HL-60/S4 treated with retinoic acid at 250 ng/mL for 4 days and 3 days (cell line): ENCODE measurements around the gene UNK.

Source experiments
- in situ Hi-C: fragments of 300-500 bp; cut with MboI; formaldehyde crosslinking; loops from 2 replicates; pipeline ENCODE4 v1.7.0; 2022; ENCODE audit warnings: low sequenced_read_pairs

UNK gene

GRCh38 chr17:75753514-75754377 is 30.9 kb upstream of the UNK start:
- in situ Hi-C loops, result loop anchor here (25.0 kb wide), 2 partner anchors 234 to 534 kb away; partner anchors contain the start of genes ACOX1 and TEN1

GRCh38 chr17:75754378-75755204 is 30.0 kb upstream of the UNK start:
- in situ Hi-C loops, result loop anchor here (25.0 kb wide), 2 partner anchors 233 to 533 kb away; partner anchors contain the start of genes ACOX1 and TEN1

GRCh38 chr17:75755205-75755901 is 29.3 kb upstream of the UNK start:
- in situ Hi-C loops, result loop anchor here (25.0 kb wide), 2 partner anchors 232 to 532 kb away; partner anchors contain the start of genes ACOX1 and TEN1

- in situ Hi-C loops, result loop anchor here (25.0 kb wide), 2 partner anchors 231 to 531 kb away; partner anchors contain the start of genes ACOX1 and TEN1
Observed at GRCh38 chr17:75755990-75756389, 28.6 kb upstream of the UNK start.

GRCh38 chr17:75756451-75757085 is 28.0 kb upstream of the UNK start:
- in situ Hi-C loops, result loop anchor here (25.0 kb wide), 2 partner anchors 231 to 531 kb away; partner anchors contain the start of genes ACOX1 and TEN1

GRCh38 chr17:75757086-75757681 is 27.4 kb upstream of the UNK start:
- in situ Hi-C loops, result loop anchor here (25.0 kb wide), 2 partner anchors 230 to 530 kb away; partner anchors contain the start of genes ACOX1 and TEN1

GRCh38 chr17:75758131-75758905 is 26.3 kb upstream of the UNK start:
- in situ Hi-C loops, result loop anchor here (25.0 kb wide), 2 partner anchors 229 to 529 kb away; partner anchors contain the start of genes ACOX1 and TEN1

- in situ Hi-C loops, result loop anchor here (25.0 kb wide), 2 partner anchors 228 to 528 kb away; partner anchors contain the start of genes ACOX1 and TEN1
Observed at GRCh38 chr17:75759457-75759856, 25.1 kb upstream of the UNK start.

GRCh38 chr17:75759978-75760640 is 24.5 kb upstream of the UNK start:
- in situ Hi-C loops, result loop anchor here (25.0 kb wide), 2 partner anchors 227 to 527 kb away; partner anchors contain the start of genes ACOX1 and TEN1

- in situ Hi-C loops, result loop anchor here (25.0 kb wide), 2 partner anchors 225 to 525 kb away; partner anchors contain the start of genes ACOX1 and TEN1
Observed at GRCh38 chr17:75762513-75763268, 21.9 kb upstream of the UNK start.

GRCh38 chr17:75763269-75763607 is 21.4 kb upstream of the UNK start:
- in situ Hi-C loops, result loop anchor here (25.0 kb wide), 2 partner anchors 224 to 524 kb away; partner anchors contain the start of genes ACOX1 and TEN1

- in situ Hi-C loops, result loop anchor here (25.0 kb wide), 2 partner anchors 223 to 523 kb away; partner anchors contain the start of genes ACOX1 and TEN1
Observed at GRCh38 chr17:75763613-75764416, 20.8 kb upstream of the UNK start.

GRCh38 chr17:75764417-75764710 is 20.2 kb upstream of the UNK start:
- in situ Hi-C loops, result loop anchor here (25.0 kb wide), 2 partner anchors 223 to 523 kb away; partner anchors contain the start of genes ACOX1 and TEN1

GRCh38 chr17:75764711-75765421 is 19.7 kb upstream of the UNK start, which contains the start of gene GALK1:
Gene GALK1 (minus strand): TSS chr17:75765192. CDS start chr17:75765136, 56 bp downstream.
- in situ Hi-C loops, result loop anchor here (25.0 kb wide), 2 partner anchors 222 to 522 kb away; partner anchors contain the start of genes ACOX1 and TEN1

GRCh38 chr17:75765981-75766380 is 18.6 kb upstream of the UNK start:
- in situ Hi-C loops, result loop anchor here (25.0 kb wide), 2 partner anchors 221 to 521 kb away; partner anchors contain the start of genes ACOX1 and TEN1
